GM12878 (cell line): Measurements from ENCODE around the gene ADGRG4. TPM values are rescaled to one million over a fixed set of nuclear protein-coding genes. Genes with fewer than 3 reads are reported as not detected.

Experiments used
- ATAC-seq: fragments of 200-7000 bp; cut with Tn5 transposase; 3 replicates; pipeline ENCODE4 v1.9.1; 2020; ENCODE audit warnings: mild to moderate bottlenecking, moderate library complexity
- BruUV-seq: library from RNA; stranded (reverse); fragments of 400-500 nt; replicated peaks from 2 replicates; lab custom pipeline; 2021; lab: Mats Ljungman, UMichigan
- CTCF ChIA-PET: fragments of 300-600 bp; sonication (Branson Sonifier 250); formaldehyde crosslinking; extraction: SDS; loops from one replicate; lab custom pipeline; 2021; ENCODE audit warnings: inconsistent platforms; lab: Yijun Ruan, JAX
- POLR2A ChIA-PET: fragments of 350-600 bp; formaldehyde crosslinking; extraction: SDS; loops from one replicate; lab custom pipeline; 2021; ENCODE audit warnings: inconsistent platforms; lab: Charles Lee
- RAD21 ChIA-PET: fragments of 300-600 bp; sonication (Branson Sonifier 250); formaldehyde crosslinking; loops from one replicate; lab custom pipeline; 2023; ENCODE audit warnings: antibody characterized with exemption; ENCODE audit not compliant: unreplicated experiment; lab: Charles Lee
- SMC1A ChIA-PET: fragments of 300-600 bp; sonication (Branson Sonifier 250); formaldehyde crosslinking; loops from one replicate; lab custom pipeline; 2023; ENCODE audit not compliant: unreplicated experiment, uncharacterized antibody; lab: Charles Lee
- DNase-seq: peaks from one replicate; pipeline ENCODE4 v3.0.0-alpha.2; 2011; ENCODE audit warnings: low read depth, low spot score
- FAIRE-seq: peaks from 3 replicates; lab custom pipeline; 2011; peaks lifted over from hg19 to GRCh38; lab: Jason Lieb, UNC
- H2AFZ ChIP-seq: 2 replicates; pipeline ENCODE4 v1.6.0; 2011; ENCODE audit warnings: low read depth, low read length, control low read depth; ENCODE audit not compliant: control insufficient read depth
- H3K27ac ChIP-seq: 2 replicates; pipeline ENCODE4 v1.5.1; 2011; ENCODE audit warnings: control low read depth; ENCODE audit not compliant: control insufficient read depth, insufficient read depth
- H3K27me3 ChIP-seq, 2 experiments: replicated peaks in 1 of 2; 2 replicates each; pipeline versions ENCODE4 v1.6.0 to v1.6.1; 2011; ENCODE audit warnings: low read length in 1 of 2; ENCODE audit not compliant: control insufficient read depth in 2 of 2, insufficient read depth in 2 of 2
- H3K36me3 ChIP-seq, 2 experiments: 2 replicates each; pipeline ENCODE4 v1.5.1; 2011; ENCODE audit warnings: low read length in 1 of 2; ENCODE audit not compliant: control insufficient read depth in 2 of 2, insufficient read depth in 2 of 2
- H3K4me1 ChIP-seq: 2 replicates; pipeline ENCODE4 v1.6.1; 2011; ENCODE audit warnings: mild to moderate bottlenecking, low read length, moderate library complexity, mixed read lengths; ENCODE audit not compliant: control insufficient read depth, insufficient read depth
- H3K4me2 ChIP-seq: 2 replicates; pipeline ENCODE4 v1.6.0; 2011; ENCODE audit warnings: control low read depth; ENCODE audit not compliant: control insufficient read depth, insufficient read depth
- H3K4me3 ChIP-seq: fragments of 200-600 bp; sonication (generic); 2 replicates; pipeline ENCODE4 v1.5.1; 2016
- H3K79me2 ChIP-seq: 2 replicates; pipeline ENCODE4 v1.6.0; 2011; ENCODE audit warnings: low read length; ENCODE audit not compliant: control insufficient read depth, insufficient read depth
- H3K9ac ChIP-seq: 2 replicates; pipeline ENCODE4 v1.8.0; 2011; ENCODE audit warnings: low read length, control low read depth, mixed read lengths; ENCODE audit not compliant: control insufficient read depth, insufficient read depth
- H3K9me3 ChIP-seq: replicated peaks from 3 replicates; pipeline ENCODE4 v1.5.1; 2011; ENCODE audit warnings: mild to moderate bottlenecking, low read length; ENCODE audit not compliant: control insufficient read depth, insufficient read depth
- H4K20me1 ChIP-seq: 2 replicates; pipeline ENCODE4 v1.6.0; 2011; ENCODE audit not compliant: control insufficient read depth, insufficient read depth
- ATF7 ChIP-seq: fragments of 450-650 bp; IDR thresholded peaks from 2 replicates; pipeline ENCODE4 v1.6.1; 2016; ENCODE audit warnings: low read depth, mild to moderate bottlenecking
- CBX5 ChIP-seq: sonication (generic); IDR thresholded peaks from 2 replicates; pipeline ENCODE4 v1.6.1; 2016; ENCODE audit warnings: low read depth, moderate library complexity, mild to moderate bottlenecking, inconsistent platforms
- KAT2A ChIP-seq: conservative IDR thresholded peaks from 2 replicates; pipeline ENCODE4 v1.6.1; 2011; ENCODE audit warnings: low read depth, low read length; ENCODE audit not compliant: control insufficient read depth
- POLR2AphosphoS2 ChIP-seq: IDR thresholded peaks from 2 replicates; pipeline ENCODE4 v1.6.1; 2011; ENCODE audit warnings: low read depth, mild to moderate bottlenecking, low read length, improper control_type of control experiment, moderate library complexity
- SIX5 ChIP-seq: IDR thresholded peaks from 2 replicates; pipeline ENCODE4 v1.6.1; 2011; ENCODE audit warnings: mild to moderate bottlenecking, low read depth, low read length, moderate library complexity; ENCODE audit not compliant: severe bottlenecking
- WGBS: methylation state at CpG from one replicate; pipeline ENCODE4 v1.1.6; 2016; ENCODE audit warnings: low lambda C conversion rate; ENCODE audit not compliant: insufficient replicate concordance, insufficient coverage; ENCODE audit errors: missing lambda C conversion rate; 5-methylcytosine and 5-hydroxymethylcytosine counted together
- in situ Hi-C: fragments of 300-500 bp; cut with MboI; formaldehyde crosslinking; loops from 9 replicates; pipeline ENCODE4 v1.14.3; 2018; ENCODE audit warnings: mixed read lengths
- intact Hi-C: fragments of 100-400 bp; cut with micrococcal nuclease; formaldehyde crosslinking; loops from one replicate; pipeline ENCODE4 v1.14.2; 2022; ENCODE audit not compliant: unreplicated experiment
- polyA plus RNA-seq, 11 experiments: library from polyadenylated mRNA; depleted of rRNA in 4 of 11; unstranded in 6 of 11; stranded (reverse) in 5 of 11; fragments of >200 nt; fragmentation: Nextera tagmentation in 4 of 11; fragmentation: Illumina TruSeq in 1 of 11; extraction: Ambion mirVana in 4 of 11; extraction: Trizol in 1 of 11; gene quantifications; 1 replicate in 1 of 11; 2 replicates in 10 of 11; pipeline versions ENCODE4 v1.2.1 to v1.2.3, GENCODE V29; 2011 to 2016; ENCODE audit warnings: inconsistent platforms in 2 of 11, missing spikeins in 2 of 11, low read depth in 1 of 11
- total RNA-seq, 4 experiments: library from RNA; depleted of rRNA in 3 of 4; stranded (reverse); fragments of >200 nt in 3 of 4; fragmentation: Illumina TruSeq in 1 of 4; extraction: Trizol in 1 of 4; gene quantifications; 2 replicates each; pipeline versions ENCODE4 v1.2.1 to v1.2.3, GENCODE V29; 2013 to 2021
- TF ChIP-seq, protein P1 (sequence below): fragments of 450-650 bp; IDR thresholded peaks from 2 replicates; pipeline ENCODE4 v1.6.1; 2016; ENCODE audit warnings: mild to moderate bottlenecking, moderate library complexity, borderline replicate concordance
- TF ChIP-seq, protein P2 (sequence below): fragments of 450-650 bp; IDR thresholded peaks from 2 replicates; pipeline ENCODE4 v1.6.1; 2016; ENCODE audit warnings: mild to moderate bottlenecking

ADGRG4 gene
- total and polyA plus RNA-seq, 10 of the 15 experiments (the other 5 are each of a cell fraction or from before 2014, with no cell fraction given), result not detected

DNA sequence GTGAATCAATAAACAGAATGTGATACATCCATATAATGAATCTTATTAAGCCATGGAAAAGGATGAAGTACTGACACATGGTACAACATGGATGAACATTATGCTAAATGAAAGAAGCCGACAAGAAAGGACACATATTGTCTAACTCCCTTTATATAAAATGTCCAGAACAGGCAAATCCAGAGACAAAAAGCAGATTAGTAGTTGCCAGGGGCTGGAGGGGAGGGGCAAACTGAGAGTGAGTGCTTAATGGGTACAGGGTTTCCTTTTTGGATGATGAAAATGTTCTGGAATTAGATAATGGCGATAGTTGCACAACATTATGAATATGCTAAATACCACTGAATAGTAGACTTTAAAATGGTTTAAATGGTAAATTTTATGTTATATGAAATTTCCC, 17.4 kb downstream of the ADGRG4 start:
- Histone ChIP-seq H3K79me2 (no peaks in the 10 kb centered on the region), H3K4me2 (no peak overlapping the region), H3K9me3 (no peaks in the 10 kb centered on the region), H3K4me1 (no peaks in the 10 kb centered on the region), H3K27ac (no peak overlapping the region), H4K20me1 (no peaks in the 10 kb centered on the region), H2AFZ (no peak overlapping the region), H3K27me3 (no peaks in the 10 kb centered on the region), H3K9ac (no peak overlapping the region), H3K4me3 (no peak overlapping the region), H3K36me3 (no peaks in the 10 kb centered on the region)
- ChIA-PET RAD21 (no interaction called here), SMC1A (no interaction called here), CTCF (no interaction called here), POLR2A (no interaction called here)
- BruUV-seq, result no TSS peak
- ATAC-seq (no peak), FAIRE-seq (no peak), DNase-seq (no peak)
- 43% methylated on average over 2 of the region's 2 CpGs for WGBS
- intact Hi-C loops (no loop called here), in situ Hi-C loops (no loop called here)
- no peak for TF ChIP-seq ATF7
- no peak for TF ChIP-seq SIX5
- TF ChIP-seq, protein P1, sequence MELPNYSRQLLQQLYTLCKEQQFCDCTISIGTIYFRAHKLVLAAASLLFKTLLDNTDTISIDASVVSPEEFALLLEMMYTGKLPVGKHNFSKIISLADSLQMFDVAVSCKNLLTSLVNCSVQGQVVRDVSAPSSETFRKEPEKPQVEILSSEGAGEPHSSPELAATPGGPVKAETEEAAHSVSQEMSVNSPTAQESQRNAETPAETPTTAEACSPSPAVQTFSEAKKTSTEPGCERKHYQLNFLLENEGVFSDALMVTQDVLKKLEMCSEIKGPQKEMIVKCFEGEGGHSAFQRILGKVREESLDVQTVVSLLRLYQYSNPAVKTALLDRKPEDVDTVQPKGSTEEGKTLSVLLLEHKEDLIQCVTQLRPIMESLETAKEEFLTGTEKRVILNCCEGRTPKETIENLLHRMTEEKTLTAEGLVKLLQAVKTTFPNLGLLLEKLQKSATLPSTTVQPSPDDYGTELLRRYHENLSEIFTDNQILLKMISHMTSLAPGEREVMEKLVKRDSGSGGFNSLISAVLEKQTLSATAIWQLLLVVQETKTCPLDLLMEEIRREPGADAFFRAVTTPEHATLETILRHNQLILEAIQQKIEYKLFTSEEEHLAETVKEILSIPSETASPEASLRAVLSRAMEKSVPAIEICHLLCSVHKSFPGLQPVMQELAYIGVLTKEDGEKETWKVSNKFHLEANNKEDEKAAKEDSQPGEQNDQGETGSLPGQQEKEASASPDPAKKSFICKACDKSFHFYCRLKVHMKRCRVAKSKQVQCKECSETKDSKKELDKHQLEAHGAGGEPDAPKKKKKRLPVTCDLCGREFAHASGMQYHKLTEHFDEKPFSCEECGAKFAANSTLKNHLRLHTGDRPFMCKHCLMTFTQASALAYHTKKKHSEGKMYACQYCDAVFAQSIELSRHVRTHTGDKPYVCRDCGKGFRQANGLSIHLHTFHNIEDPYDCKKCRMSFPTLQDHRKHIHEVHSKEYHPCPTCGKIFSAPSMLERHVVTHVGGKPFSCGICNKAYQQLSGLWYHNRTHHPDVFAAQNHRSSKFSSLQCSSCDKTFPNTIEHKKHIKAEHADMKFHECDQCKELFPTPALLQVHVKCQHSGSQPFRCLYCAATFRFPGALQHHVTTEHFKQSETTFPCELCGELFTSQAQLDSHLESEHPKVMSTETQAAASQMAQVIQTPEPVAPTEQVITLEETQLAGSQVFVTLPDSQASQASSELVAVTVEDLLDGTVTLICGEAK, result no peak
- TF ChIP-seq, protein P2, sequence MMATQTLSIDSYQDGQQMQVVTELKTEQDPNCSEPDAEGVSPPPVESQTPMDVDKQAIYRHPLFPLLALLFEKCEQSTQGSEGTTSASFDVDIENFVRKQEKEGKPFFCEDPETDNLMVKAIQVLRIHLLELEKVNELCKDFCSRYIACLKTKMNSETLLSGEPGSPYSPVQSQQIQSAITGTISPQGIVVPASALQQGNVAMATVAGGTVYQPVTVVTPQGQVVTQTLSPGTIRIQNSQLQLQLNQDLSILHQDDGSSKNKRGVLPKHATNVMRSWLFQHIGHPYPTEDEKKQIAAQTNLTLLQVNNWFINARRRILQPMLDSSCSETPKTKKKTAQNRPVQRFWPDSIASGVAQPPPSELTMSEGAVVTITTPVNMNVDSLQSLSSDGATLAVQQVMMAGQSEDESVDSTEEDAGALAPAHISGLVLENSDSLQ, result no peak
- no peak for TF ChIP-seq POLR2AphosphoS2
- no peak for TF ChIP-seq CBX5
- TF ChIP-seq KAT2A, result no peak
